GM23338 (cell line): ENCODE data around the gene CKS1B. TPM values are rescaled to one million over a fixed set of nuclear protein-coding genes. Genes with fewer than 3 reads are reported as not detected.

Experiments used
- ATAC-seq: fragments of 200-7000 bp; cut with Tn5 transposase; 3 replicates; pipeline ENCODE4 v1.9.1; 2020
- DNase-seq: peaks from one replicate; pipeline ENCODE4 v3.0.0-alpha.2; 2015; ENCODE audit warnings: low spot score
- H2AFZ ChIP-seq: fragments of 200-600 bp; sonication (generic); 2 replicates; pipeline ENCODE4 v1.8.0; 2016; ENCODE audit warnings: antibody characterized with exemption, mild to moderate bottlenecking, moderate library complexity
- H3F3A ChIP-seq: fragments of 200-600 bp; sonication (generic); replicated peaks from 2 replicates; pipeline ENCODE4 v1.8.0; 2017; ENCODE audit warnings: antibody characterized with exemption, mixed run types, low read depth
- H3K27ac ChIP-seq: fragments of 200-600 bp; sonication (generic); 2 replicates; pipeline ENCODE4 v1.6.1; 2016; ENCODE audit warnings: low read depth
- H3K27me3 ChIP-seq: fragments of 200-600 bp; sonication (generic); 2 replicates; pipeline ENCODE4 v1.8.0; 2016; ENCODE audit warnings: mild to moderate bottlenecking, mixed run types, moderate library complexity; ENCODE audit not compliant: insufficient read depth
- H3K36me3 ChIP-seq: fragments of 200-600 bp; sonication (generic); 2 replicates; pipeline ENCODE4 v1.8.0; 2016; ENCODE audit warnings: mild to moderate bottlenecking; ENCODE audit not compliant: insufficient read depth
- H3K4me1 ChIP-seq: fragments of 200-600 bp; sonication (generic); 2 replicates; pipeline ENCODE4 v1.8.0; 2016; ENCODE audit warnings: mild to moderate bottlenecking, moderate library complexity; ENCODE audit not compliant: insufficient read depth
- H3K4me2 ChIP-seq: fragments of 200-600 bp; sonication (generic); 2 replicates; pipeline ENCODE4 v1.7.1; 2017; ENCODE audit warnings: mixed run types
- H3K4me3 ChIP-seq: fragments of 200-600 bp; sonication (generic); 2 replicates; pipeline ENCODE4 v1.6.1; 2016; ENCODE audit warnings: mixed run types
- H3K79me2 ChIP-seq: fragments of 200-600 bp; sonication (generic); replicated peaks from 2 replicates; pipeline ENCODE4 v1.8.0; 2017; ENCODE audit warnings: mild to moderate bottlenecking; ENCODE audit not compliant: insufficient read depth
- H3K9me2 ChIP-seq: fragments of 200-600 bp; sonication (generic); 2 replicates; pipeline ENCODE4 v1.8.0; 2017; ENCODE audit not compliant: insufficient read depth
- H4K20me1 ChIP-seq: fragments of 200-600 bp; sonication (generic); replicated peaks from 2 replicates; pipeline ENCODE4 v1.8.0; 2017; ENCODE audit warnings: mild to moderate bottlenecking; ENCODE audit not compliant: insufficient read depth
- H3K27ac Mint-ChIP-seq: 2 replicates; pipeline ENCODE4 v1.8.0; 2020; ENCODE audit warnings: inconsistent platforms, mild to moderate bottlenecking, moderate library complexity, mixed read lengths
- H3K27me3 Mint-ChIP-seq: 3 replicates; pipeline ENCODE4 v1.8.0; 2022; ENCODE audit warnings: low read depth, mild to moderate bottlenecking, moderate library complexity, mixed read lengths, inconsistent platforms; ENCODE audit not compliant: insufficient read depth, poor library complexity
- H3K36me3 Mint-ChIP-seq: 3 replicates; pipeline ENCODE4 v1.8.0; 2021; ENCODE audit warnings: low read depth, mild to moderate bottlenecking, inconsistent platforms, moderate library complexity, mixed read lengths
- H3K4me1 Mint-ChIP-seq: 3 replicates; pipeline ENCODE4 v1.8.0; 2020; ENCODE audit warnings: mild to moderate bottlenecking, inconsistent platforms, mixed read lengths
- H3K4me3 Mint-ChIP-seq: 3 replicates; pipeline ENCODE4 v1.8.0; 2021; ENCODE audit warnings: moderate library complexity, mild to moderate bottlenecking, inconsistent platforms, mixed read lengths
- H3K9me3 Mint-ChIP-seq: 3 replicates; pipeline ENCODE4 v1.8.0; 2020; ENCODE audit warnings: moderate library complexity, mild to moderate bottlenecking, inconsistent platforms, mixed read lengths
- CREB1 ChIP-seq: fragments of 250-450 bp; sonication (Bioruptor Pico); IDR thresholded peaks from 2 replicates; pipeline ENCODE4 v1.5.0; 2020; ENCODE audit warnings: low read depth, mild to moderate bottlenecking, moderate library complexity
- CTCF ChIP-seq, 2 experiments: fragments of 200-600 bp in 1 of 2; sonication (generic) in 1 of 2; conservative IDR thresholded peaks; 2 replicates each; pipeline versions ENCODE4 v1.5.1 to v1.6.1; 2016 to 2017; ENCODE audit warnings: antibody characterized with exemption in 2 of 2, low read depth in 2 of 2, mild to moderate bottlenecking in 2 of 2, moderate library complexity in 1 of 2
- ETS1 ChIP-seq: IDR thresholded peaks from 2 replicates; pipeline ENCODE4 v1.6.1; 2016; ENCODE audit warnings: antibody characterized with exemption
- EZH2 ChIP-seq: fragments of 200-600 bp; sonication (generic); IDR thresholded peaks from one replicate; pipeline ENCODE4 v1.8.0; 2017; ENCODE audit warnings: antibody characterized with exemption, mild to moderate bottlenecking, low read depth; ENCODE audit not compliant: unreplicated experiment
- NANOG ChIP-seq: IDR thresholded peaks from 2 replicates; pipeline ENCODE4 v1.6.1; 2016; ENCODE audit warnings: antibody characterized with exemption, borderline replicate concordance
- POLR2AphosphoS5 ChIP-seq: IDR thresholded peaks from 2 replicates; pipeline ENCODE4 v1.6.1; 2016; ENCODE audit warnings: antibody characterized with exemption, low read depth
- REST ChIP-seq: IDR thresholded peaks from one replicate; pipeline ENCODE4 v1.6.1; 2018; ENCODE audit warnings: antibody characterized with exemption; ENCODE audit not compliant: unreplicated experiment
- STAT1 ChIP-seq: IDR thresholded peaks from one replicate; pipeline ENCODE4 v1.6.1; 2016; ENCODE audit warnings: antibody characterized with exemption; ENCODE audit not compliant: unreplicated experiment
- ZNF114 ChIP-seq: fragments of 250-450 bp; sonication (Bioruptor Pico); IDR thresholded peaks from 2 replicates; pipeline ENCODE4 v1.5.0; 2020; ENCODE audit warnings: mild to moderate bottlenecking, moderate library complexity
- polyA plus RNA-seq: library from polyadenylated mRNA; unstranded; fragments of >200 nt; fragmentation: Nextera tagmentation; extraction: Ambion mirVana; gene quantifications from 2 replicates; pipeline ENCODE4 v1.2.1, GENCODE V29; 2016
- total RNA-seq: library from RNA; depleted of rRNA; stranded (reverse); fragments of >200 nt; shearing (Covaris generic); gene quantifications from 2 replicates; pipeline ENCODE4 v1.2.3, GENCODE V29; 2014

The CKS1B gene
- total and polyA plus RNA-seq, 2 experiments from 2014 or later = 296 to 617 TPM

GRCh38 chr1:155001425-155001674 is 26.9 kb downstream of the CKS1B start:
- no peak overlapping the region for H2AFZ ChIP-seq
- H3K36me3 ChIP-seq = no peaks in the 10 kb centered on the region
- TF ChIP-seq ETS1 = no peak
- no peak for TF ChIP-seq ZNF114 (CRISPR knock-in tag)
- peaks cover 18% of the 10 kb centered on the region for H3K4me1 ChIP-seq
- no peaks in the 10 kb centered on the region for H4K20me1 ChIP-seq
- Mint-ChIP-seq H3K4me1 (peaks cover 34% of the 10 kb centered on the region), H3K27me3 (peaks cover 21% of the 10 kb centered on the region), H3K27ac (peak overlapping the region; percentile 72; the same call in 1 of the 2 replicates), H3K9me3 (no peaks in the 10 kb centered on the region), H3K36me3 (peaks cover 2% of the 10 kb centered on the region; the same call in 1 of the 3 replicates), H3K4me3 (peak overlapping the region; percentile 79)
- H3K4me3 ChIP-seq = peak overlapping the region; percentile 90
- DNase-seq (no peak), ATAC-seq (peak; percentile 2; the same call in 2 of the 3 replicates)
- peak overlapping the region; percentile 95 for H3K27ac ChIP-seq
- peaks cover 23% of the 10 kb centered on the region for H3K79me2 ChIP-seq
- no peaks in the 10 kb centered on the region for H3K9me2 ChIP-seq
- peak overlapping the region; percentile 90 for H3K4me2 ChIP-seq
- H3K27me3 ChIP-seq = no peaks in the 10 kb centered on the region
- peaks cover 16% of the 10 kb centered on the region for H3F3A ChIP-seq

- Histone ChIP-seq H4K20me1 (no peaks in the 10 kb centered on the region; the same call in 1 of the 2 replicates), H3K4me3 (peak overlapping the region; percentile 90), H3F3A (peaks cover 16% of the 10 kb centered on the region), H3K9me2 (no peaks in the 10 kb centered on the region), H2AFZ (no peak overlapping the region), H3K36me3 (no peaks in the 10 kb centered on the region), H3K79me2 (peaks cover 28% of the 10 kb centered on the region), H3K27ac (peak overlapping the region; percentile 95), H3K27me3 (no peaks in the 10 kb centered on the region), H3K4me1 (peaks cover 18% of the 10 kb centered on the region), H3K4me2 (peak overlapping the region; percentile 90)
- peaks cover 4% of the 10 kb centered on the region; the same call in 1 of the 3 replicates for H3K36me3 Mint-ChIP-seq
- H3K27me3 Mint-ChIP-seq = peaks cover 21% of the 10 kb centered on the region
- peak; percentile 100 for DNase-seq
- TF ChIP-seq ZNF114 (CRISPR knock-in tag) (no peak), NANOG (no peak), CTCF (conservative IDR thresholded peaks at IDR 0.05; ENCODE audit: low read depth in 2 of 2) (peak; percentile 50 to 52), POLR2AphosphoS5 (peak; percentile 51), STAT1 (no peak), EZH2 (no peak), REST (no peak), CREB1 (CRISPR knock-in tag) (peak; percentile 73), ETS1 (0 out of 2 replicates have a peak, but pooled peaks have one; percentile 3)
- ATAC-seq = peak; percentile 33
- no peaks in the 10 kb centered on the region for H3K9me3 Mint-ChIP-seq
- H3K4me1 Mint-ChIP-seq = peaks cover 40% of the 10 kb centered on the region
- H3K4me3 Mint-ChIP-seq = peak overlapping the region; percentile 92
- peak overlapping the region; percentile 83 for H3K27ac Mint-ChIP-seq
Measured at GRCh38 chr1:155001675-155002463, 27.4 kb downstream of the CKS1B start.
